GM18520 (cell line): ENCODE results near the gene CYTH3.
"Not testable (repeated sequence)": the region's sequence is repeated elsewhere in the genome, so short reads cannot be mapped to it uniquely, and the experiment has no call there.

Experiments
- ATAC-seq: cut with Tn5 transposase; IDR thresholded peaks from one replicate; pipeline ENCODE4 v1.9.1; 2021; ENCODE audit not compliant: unreplicated experiment

CYTH3 gene

GRCh38 chr7:6234384-6234783 is 38.0 kb downstream of the CYTH3 start:
- ATAC-seq = no peak

DNA sequence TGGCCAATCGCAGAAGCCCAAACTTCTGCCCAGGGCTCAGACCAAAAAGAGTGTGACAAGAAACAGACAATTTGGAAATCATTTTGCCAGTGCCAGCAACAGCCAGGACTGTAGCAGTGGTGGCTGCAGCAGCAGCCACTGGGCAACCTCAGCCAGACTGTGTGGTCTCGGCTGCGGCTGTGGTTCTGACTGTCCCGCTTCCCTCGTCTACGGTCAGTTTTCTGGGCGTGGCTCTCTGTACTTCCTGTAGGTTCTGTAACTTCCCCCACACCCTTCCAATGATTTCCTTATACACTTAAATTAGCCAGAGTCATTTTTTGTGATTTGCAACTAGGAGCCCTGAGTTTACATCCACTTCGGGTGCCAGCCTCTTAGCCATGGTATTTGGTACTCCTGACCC is 39.9 kb downstream of the CYTH3 start:
- ATAC-seq = no peak

DNA sequence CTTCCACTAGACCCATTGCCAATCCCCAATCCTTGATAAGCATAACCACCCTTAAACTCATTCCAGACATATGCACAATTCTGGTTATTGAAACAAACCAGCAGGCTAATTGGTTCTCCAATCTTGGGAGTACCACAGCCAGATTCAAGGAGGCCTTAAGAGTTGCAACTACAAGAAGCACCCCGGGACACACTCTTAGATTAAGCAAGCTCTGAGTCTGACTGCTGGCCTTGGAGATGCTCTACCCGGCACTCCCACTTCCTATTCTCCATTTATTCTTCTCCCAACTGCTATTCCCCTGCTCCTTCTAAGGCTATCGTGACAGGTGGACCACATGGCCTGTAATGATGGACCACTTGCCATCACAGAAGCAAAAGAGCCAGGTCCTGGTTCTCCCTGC is 40.3 kb downstream of the CYTH3 start:
- no peak for ATAC-seq

DNA sequence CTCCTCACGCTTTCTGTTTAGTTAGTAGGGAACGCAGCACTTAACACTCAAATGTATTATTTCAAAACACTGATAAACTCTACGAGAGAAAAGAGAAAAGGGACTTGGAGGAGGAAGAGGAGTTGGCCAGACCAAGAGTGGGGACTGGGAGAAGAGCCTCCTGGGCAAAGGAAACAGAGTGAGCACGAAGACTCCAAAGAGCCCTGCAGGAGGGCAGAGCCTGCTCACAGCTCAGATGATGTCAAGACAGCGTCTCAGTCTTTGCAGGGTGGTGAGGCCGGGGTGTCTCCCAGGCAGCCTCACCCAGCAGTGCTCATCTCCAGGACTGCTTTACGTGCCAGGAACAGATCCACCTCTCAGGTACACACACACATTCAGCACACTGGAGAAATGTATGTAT is 41.2 kb downstream of the CYTH3 start:
- no peak for ATAC-seq

- not testable (repeated sequence) for ATAC-seq
Observed at GRCh38 chr7:6229284-6229683, 43.1 kb downstream of the CYTH3 start.

- no peak for ATAC-seq
Observed at GRCh38 chr7:6228361-6229229, 43.8 kb downstream of the CYTH3 start.

DNA sequence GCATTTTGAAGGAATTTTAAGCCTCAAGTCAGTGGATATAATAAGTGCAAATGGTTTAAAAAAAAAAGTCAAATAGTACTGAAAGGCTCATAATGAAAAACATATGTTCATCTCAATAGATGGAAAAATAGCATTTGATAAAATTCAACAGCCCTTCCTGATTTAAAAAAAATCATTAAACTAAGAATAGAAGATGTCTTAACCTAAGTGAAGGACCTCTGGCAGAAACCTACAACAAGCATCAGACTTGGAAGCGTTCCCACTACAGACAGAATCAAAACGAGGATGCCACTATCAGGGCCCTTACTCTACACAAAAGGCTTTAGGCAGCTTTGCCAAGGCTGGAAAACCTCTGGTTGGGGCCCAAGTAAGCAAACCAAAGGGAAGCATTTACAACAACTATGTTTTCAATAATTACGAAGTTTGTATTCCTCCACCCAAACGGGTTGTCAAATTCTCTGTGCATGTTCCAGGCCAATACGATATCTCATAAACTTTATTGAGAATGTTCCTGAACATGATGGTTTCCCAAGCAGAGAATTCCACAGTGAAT is 45.1 kb downstream of the CYTH3 start:
- no peak for ATAC-seq

DNA sequence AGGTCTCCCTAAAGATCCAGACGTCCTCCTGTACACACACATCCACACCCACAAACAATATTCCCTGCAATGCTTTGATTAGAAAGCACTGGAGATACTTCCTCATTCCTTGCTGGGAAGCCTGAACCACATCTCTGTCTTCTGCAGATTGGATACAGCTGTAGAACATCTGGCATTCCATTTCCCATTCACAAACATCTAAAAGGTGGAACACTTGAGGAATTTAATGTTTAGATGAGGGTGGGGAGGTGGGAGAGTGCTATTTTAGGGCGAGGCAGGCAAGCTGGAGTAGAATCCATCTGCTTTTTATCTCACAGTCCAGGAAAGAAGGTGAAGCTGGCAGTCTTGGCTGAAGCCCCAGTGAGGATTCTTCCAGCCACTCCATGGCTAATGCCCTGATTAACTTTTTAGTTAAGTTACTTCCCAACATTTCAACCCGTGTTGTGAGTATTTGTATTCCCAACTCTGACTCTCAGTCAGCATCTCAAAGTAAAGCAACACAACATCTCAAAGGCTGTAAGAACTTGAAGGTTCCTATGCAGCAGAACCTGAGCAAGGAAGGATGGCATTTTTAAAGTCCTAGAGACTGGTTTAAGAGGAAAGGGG is 46.1 kb downstream of the CYTH3 start:
- no peak for ATAC-seq

DNA sequence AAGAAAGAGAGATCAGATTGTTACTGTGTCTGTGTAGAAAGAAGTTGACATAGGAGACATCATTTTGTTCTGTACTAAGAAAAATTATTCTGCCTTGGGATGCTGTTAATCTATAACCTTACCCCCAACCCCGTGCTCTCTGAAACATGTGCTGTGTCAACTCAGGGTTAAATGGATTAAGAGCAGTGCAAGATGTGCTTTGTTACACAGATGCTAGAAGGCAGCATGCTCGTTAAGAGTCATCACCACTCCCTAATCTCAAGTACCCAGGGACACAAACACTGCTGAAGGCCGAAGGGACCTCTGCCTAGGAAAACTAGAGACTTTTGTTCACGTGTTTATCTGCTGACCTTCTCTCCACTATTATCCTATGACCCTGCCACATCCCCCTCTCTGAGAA is 49.0 kb downstream of the CYTH3 start:
- not testable (repeated sequence) for ATAC-seq

DNA sequence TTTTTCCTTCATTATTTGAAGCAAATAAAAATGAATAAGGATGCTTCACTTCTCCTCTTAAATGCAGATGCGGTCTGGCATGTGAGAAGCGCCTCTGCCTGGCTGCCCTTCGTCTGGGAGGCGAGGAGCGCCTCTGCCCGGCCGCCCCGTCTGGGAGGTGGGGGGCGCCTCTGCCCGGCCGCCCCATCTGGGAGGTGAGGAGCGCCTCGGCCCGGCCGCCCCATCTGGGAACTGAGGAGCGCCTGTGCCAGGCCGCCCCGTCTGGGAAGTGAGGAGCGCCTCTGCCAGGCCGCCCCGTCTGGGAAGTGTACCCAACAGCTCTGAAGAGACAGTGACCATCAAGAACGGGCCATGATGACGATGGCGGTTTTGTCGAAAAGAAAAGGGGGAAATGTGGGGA is 49.4 kb downstream of the CYTH3 start:
- ATAC-seq = not testable (repeated sequence)

DNA sequence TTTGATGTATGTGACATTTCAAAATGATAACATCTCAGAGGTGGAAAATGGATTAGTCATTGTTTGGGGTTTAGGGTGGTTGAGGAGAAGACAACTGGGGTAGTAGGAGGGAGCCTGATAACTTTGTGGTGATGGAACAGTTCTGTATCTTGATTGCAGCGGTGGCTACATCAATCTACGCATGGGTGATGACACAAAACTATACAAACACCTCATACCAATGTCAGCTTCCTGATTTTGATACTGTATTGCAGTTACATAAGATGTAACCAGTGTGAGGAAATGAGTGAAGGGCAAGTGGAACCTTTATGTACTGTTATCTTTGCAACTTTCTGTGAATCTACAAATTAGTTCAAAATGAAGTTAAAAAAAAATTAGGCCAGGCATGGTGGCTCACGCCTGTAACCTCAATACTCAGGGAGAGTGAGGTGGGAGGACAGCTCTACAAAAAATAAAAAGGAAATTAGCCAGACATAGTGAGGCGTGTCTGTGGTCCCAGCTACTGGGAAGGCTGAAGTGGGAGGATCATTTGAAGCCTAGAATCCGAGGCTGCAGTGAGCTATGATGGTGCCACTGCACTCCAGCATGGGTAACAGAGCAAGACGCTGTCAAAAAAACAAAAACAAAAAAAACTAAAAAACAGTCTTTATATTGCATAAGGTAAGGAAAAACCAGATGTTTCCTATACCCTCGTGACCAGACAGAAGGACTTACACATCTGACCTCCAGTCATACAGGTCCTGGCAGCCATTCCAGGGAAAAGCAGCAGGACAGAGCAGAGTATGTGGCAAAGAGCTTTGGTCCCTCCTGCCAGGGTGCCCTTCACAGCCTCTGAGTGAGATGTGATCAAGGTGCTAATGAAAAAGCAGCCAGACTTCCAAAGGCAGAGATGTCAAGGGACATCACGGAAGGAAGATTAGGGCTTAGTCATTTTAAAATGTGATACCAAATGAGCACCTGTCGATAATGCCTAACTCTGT is 50.8 kb downstream of the CYTH3 start:
- ATAC-seq = no peak

DNA sequence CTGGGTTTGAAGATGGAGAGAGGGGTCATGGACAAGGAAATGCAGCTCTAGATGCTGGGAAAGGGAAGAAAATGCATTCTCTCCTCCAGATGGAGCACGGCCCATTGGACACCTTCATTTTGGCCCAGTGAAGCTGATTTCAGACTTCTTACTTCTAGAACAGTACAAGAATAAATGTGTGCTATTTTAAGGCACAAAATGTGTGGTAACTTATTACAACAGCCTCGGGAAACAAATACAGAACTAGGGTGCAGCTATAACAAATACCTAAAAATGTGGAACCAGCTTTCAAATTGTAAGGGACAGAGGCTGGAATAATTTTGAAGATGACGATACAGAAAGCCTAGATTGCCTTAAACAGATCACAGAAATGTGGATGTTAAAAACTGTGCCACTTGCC is 54.1 kb downstream of the CYTH3 start:
- ATAC-seq = no peak

DNA sequence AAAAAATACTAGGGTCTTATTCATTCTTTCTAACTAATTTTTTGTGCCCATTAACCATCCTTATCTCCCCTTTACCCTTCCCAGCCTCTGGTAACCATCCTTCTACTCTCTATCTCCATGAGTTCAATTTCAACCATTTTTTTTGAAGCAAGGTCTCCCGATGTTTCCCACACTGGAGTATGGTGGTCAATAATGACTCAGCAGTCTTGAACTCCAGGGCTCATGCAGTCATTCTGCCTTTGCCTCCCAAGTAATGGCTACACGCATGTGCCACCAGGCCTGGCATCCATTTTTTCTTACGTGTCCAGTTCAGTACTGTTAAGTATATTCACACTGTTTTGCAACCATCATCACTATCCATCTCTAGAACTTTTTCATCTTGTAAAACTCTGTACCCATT is 60.4 kb downstream of the CYTH3 start:
- ATAC-seq = no peak

DNA sequence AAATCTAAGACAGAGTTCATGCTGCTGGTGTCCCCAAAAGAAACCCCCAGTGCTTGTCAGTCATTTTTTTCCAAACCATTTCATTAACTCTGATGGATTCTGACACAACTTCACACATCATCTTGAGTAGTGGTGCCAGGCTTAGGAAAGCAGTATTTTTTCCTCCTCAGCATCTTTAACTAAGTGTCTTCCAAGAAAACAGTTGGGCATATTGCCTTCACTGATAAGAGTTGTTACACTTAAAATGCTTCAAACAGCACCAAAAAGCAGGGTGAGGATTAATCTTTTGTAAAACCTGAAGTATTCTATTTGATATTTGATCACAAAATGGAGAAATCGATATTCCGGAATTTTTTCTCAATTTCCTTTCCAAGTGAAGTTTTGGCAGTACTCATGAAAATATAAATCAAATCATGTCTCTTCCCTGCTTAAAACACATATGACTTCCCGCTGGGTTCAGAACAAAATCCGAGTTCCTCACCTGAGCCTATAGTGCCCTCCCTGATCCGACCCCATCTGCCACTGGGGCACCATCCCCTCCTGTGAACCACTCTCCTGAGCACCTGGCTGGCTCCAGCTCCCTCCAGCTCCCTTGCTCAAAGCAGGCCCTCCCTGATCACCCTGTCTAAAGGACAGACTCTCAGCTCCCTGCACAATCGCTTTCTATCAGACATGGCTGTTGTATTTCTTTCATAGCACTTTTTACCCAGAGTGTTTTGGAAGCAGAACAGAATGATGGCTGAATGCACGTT is 61.6 kb downstream of the CYTH3 start:
- no peak for ATAC-seq

DNA sequence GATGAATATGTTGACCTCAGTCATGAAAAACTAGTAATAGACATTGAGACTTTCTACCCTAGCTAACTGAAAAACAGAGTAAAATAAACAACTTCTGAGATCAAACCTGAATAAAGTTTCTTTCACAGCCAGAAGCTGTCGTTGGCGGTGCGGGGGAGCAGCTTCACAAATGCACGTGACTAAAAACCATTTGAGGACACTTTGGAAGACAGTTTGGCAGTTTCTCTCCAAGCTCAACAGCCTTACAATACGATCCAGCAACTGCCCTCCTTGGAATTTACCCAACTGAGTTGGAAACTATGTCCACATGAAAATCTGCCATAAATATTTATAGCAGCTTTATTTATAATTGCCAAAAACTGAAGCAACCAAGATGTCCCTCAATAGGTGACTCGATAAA is 63.1 kb downstream of the CYTH3 start:
- ATAC-seq = no peak

DNA sequence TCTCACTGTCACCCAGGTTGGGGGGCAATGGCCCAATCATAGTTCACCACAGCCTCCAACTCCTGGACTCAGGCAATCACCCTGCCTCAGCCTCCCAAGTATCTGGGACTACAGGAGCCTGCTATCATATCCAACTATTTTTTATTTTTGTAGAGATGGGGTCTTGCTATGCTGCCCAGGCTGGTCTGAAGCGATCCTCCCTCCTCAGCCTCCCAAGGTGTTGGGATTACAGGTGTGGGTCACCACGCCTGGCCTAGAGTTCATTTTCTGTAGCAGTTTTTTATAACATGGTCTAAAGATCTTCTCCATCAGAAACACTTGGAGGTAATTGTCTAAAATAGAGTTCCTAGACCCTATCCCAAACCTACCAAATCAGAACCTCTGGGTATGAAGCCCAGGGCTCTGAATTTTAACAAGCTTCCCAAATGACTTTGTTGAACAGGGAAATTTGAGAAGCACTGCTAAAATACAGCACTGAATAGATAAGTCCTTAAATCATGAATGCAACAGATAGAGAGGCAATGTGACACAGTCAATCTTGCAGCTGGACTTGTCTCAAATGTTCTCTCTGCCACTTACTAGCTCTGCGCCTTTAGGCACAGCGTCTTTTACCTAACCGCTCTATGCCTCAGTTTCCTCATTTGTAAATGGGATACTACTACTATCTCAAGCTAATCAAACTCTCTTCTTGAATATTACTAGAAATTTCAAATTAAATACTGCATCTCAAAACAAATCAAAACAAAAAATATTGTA is 63.7 kb downstream of the CYTH3 start:
- no peak for ATAC-seq

- ATAC-seq = no peak
Observed at GRCh38 chr7:6205971-6206660, 66.3 kb downstream of the CYTH3 start.

- ATAC-seq = no peak
Observed at GRCh38 chr7:6203381-6203780, 69.0 kb downstream of the CYTH3 start.

GRCh38 chr7:6202117-6202516 is 70.3 kb downstream of the CYTH3 start:
- ATAC-seq = no peak
